ENCODE results near the gene TCFL5.

TCFL5 gene

DNA sequence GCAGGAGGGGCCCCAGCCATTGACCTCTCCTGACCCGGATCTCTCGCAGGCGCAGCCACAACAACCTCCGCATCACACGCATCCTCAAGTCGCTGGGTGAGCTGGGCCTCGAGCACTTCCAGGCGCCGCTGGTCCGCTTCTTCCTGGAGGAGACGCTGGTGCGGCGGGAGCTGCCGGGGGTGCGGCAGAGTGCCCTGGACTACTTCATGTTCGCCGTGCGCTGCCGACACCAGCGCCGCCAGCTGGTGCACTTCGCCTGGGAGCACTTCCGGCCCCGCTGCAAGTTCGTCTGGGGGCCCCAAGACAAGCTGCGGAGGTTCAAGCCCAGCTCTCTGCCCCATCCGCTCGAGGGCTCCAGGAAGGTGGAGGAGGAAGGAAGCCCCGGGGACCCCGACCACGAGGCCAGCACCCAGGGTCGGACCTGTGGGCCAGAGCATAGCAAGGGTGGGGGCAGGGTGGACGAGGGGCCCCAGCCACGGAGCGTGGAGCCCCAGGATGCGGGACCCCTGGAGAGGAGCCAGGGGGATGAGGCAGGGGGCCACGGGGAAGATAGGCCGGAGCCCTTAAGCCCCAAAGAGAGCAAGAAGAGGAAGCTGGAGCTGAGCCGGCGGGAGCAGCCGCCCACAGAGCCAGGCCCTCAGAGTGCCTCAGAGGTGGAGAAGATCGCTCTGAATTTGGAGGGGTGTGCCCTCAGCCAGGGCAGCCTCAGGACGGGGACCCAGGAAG is 49.3 kb downstream of the TCFL5 start:
- Histone ChIP-seq H3K27ac (ENCODE audit: low read depth, low read length, poor library complexity, severe bottlenecking) (no peak overlapping the region), H3K36me3 (ENCODE audit: insufficient read depth, low read length) (peaks cover 64% of the 10 kb centered on the region), H3K4me3 (ENCODE audit: low read depth, low read length, poor library complexity, severe bottlenecking) (no peak overlapping the region)

GRCh38 chr20:62811720-62812119 is 49.9 kb downstream of the TCFL5 start:
- peaks cover 68% of the 10 kb centered on the region for H3K36me3 ChIP-seq (ENCODE audit: insufficient read depth, low read length)
- H3K4me2 ChIP-seq (ENCODE audit: low read length): no peak overlapping the region
- no peak overlapping the region for H2AFZ ChIP-seq (ENCODE audit: low read length)
- H3K27me3 ChIP-seq (ENCODE audit: insufficient read depth, low read length): no peaks in the 10 kb centered on the region; the same call in 1 of the 2 replicates
- H3K4me1 ChIP-seq (ENCODE audit: insufficient read depth, low read length, severe bottlenecking): peaks cover 12% of the 10 kb centered on the region
- H4K20me1 ChIP-seq (ENCODE audit: insufficient read depth, low read length): no peaks in the 10 kb centered on the region
- no peaks in the 10 kb centered on the region for H3K9me3 ChIP-seq (ENCODE audit: low read length)
- H3K79me2 ChIP-seq (ENCODE audit: insufficient read depth, low read length): no peaks in the 10 kb centered on the region
- H3K4me3 ChIP-seq (ENCODE audit: low read depth, low read length, poor library complexity, severe bottlenecking): no peak overlapping the region
- H3K27ac ChIP-seq (ENCODE audit: low read depth, low read length, poor library complexity, severe bottlenecking): no peak overlapping the region
- no peaks in the 10 kb centered on the region for H3K9me2 ChIP-seq (ENCODE audit: low read depth, low read length)
- H3F3A ChIP-seq (ENCODE audit: insufficient read depth, low read length): no peaks in the 10 kb centered on the region
- H3K9ac ChIP-seq (ENCODE audit: low read length): no peak overlapping the region
- TF ChIP-seq EZH2 (IDR thresholded peaks at IDR 0.05; ENCODE audit: borderline replicate concordance, low read length) (no peak), CTCF (IDR thresholded peaks at IDR 0.05; ENCODE audit: low read length) (no peak)

More for the DNA sequence above, 49.3 kb downstream of the TCFL5 start:
- H3K4me2 ChIP-seq (ENCODE audit: low read length): no peak overlapping the region
- no peaks in the 10 kb centered on the region for H3K9me3 ChIP-seq (ENCODE audit: low read length)
- H3F3A ChIP-seq (ENCODE audit: insufficient read depth, low read length): no peaks in the 10 kb centered on the region
- no peaks in the 10 kb centered on the region for H4K20me1 ChIP-seq (ENCODE audit: insufficient read depth, low read length)
- H3K4me1 ChIP-seq (ENCODE audit: insufficient read depth, low read length, severe bottlenecking): peaks cover 6% of the 10 kb centered on the region
- H3K27me3 ChIP-seq (ENCODE audit: insufficient read depth, low read length): no peaks in the 10 kb centered on the region; the same call in 1 of the 2 replicates
- no peaks in the 10 kb centered on the region for H3K9me2 ChIP-seq (ENCODE audit: low read depth, low read length)
- TF ChIP-seq CTCF (IDR thresholded peaks at IDR 0.05; ENCODE audit: low read length) (no peak), EZH2 (IDR thresholded peaks at IDR 0.05; ENCODE audit: borderline replicate concordance, low read length) (no peak)
- H3K9ac ChIP-seq (ENCODE audit: low read length): no peak overlapping the region
- no peak overlapping the region for H2AFZ ChIP-seq (ENCODE audit: low read length)
- no peaks in the 10 kb centered on the region for H3K79me2 ChIP-seq (ENCODE audit: insufficient read depth, low read length)

- no peak overlapping the region for H3K9ac ChIP-seq (ENCODE audit: low read length)
- H2AFZ ChIP-seq (ENCODE audit: low read length): no peak overlapping the region
- no peak for TF ChIP-seq EZH2 (IDR thresholded peaks at IDR 0.05; ENCODE audit: borderline replicate concordance, low read length)
- TF ChIP-seq CTCF (IDR thresholded peaks at IDR 0.05; ENCODE audit: low read length): no peak
- H4K20me1 ChIP-seq (ENCODE audit: insufficient read depth, low read length): no peaks in the 10 kb centered on the region
- no peaks in the 10 kb centered on the region for H3K9me3 ChIP-seq (ENCODE audit: low read length)
- no peaks in the 10 kb centered on the region for H3K9me2 ChIP-seq (ENCODE audit: low read depth, low read length)
- H3K4me2 ChIP-seq (ENCODE audit: low read length): no peak overlapping the region
- peaks cover 68% of the 10 kb centered on the region for H3K36me3 ChIP-seq (ENCODE audit: insufficient read depth, low read length)
- H3K27me3 ChIP-seq (ENCODE audit: insufficient read depth, low read length): no peaks in the 10 kb centered on the region; the same call in 1 of the 2 replicates
- H3K4me3 ChIP-seq (ENCODE audit: low read depth, low read length, poor library complexity, severe bottlenecking): no peak overlapping the region
- no peaks in the 10 kb centered on the region for H3K79me2 ChIP-seq (ENCODE audit: insufficient read depth, low read length)
- peaks cover 16% of the 10 kb centered on the region for H3K4me1 ChIP-seq (ENCODE audit: insufficient read depth, low read length, severe bottlenecking)
- H3K27ac ChIP-seq (ENCODE audit: low read depth, low read length, poor library complexity, severe bottlenecking): no peak overlapping the region
- H3F3A ChIP-seq (ENCODE audit: insufficient read depth, low read length): no peaks in the 10 kb centered on the region
Observed at GRCh38 chr20:62811320-62811719, 50.3 kb downstream of the TCFL5 start.

All from OCI-LY1 (cell line).